H9 (cell line): ENCODE measurements around the gene FAM151A. TPM values are rescaled to one million over a fixed set of nuclear protein-coding genes. Genes with fewer than 3 reads are reported as not detected.

Source experiments
- DNase-seq: peaks from one replicate; pipeline ENCODE4 v3.0.0-alpha.2; 2017
- H2AFZ ChIP-seq: one replicate; pipeline ENCODE4 v1.6.1; 2013; ENCODE audit warnings: mild to moderate bottlenecking, low read length, control low read depth, moderate library complexity
- H2AK5ac ChIP-seq: 2 replicates; pipeline ENCODE4 v1.6.1; 2013; ENCODE audit warnings: low read length, control low read depth, mixed read lengths; ENCODE audit not compliant: insufficient read length
- H2BK120ac ChIP-seq: one replicate; pipeline ENCODE4 v1.6.1; 2013; ENCODE audit warnings: low read depth, mild to moderate bottlenecking, low read length, control low read depth, inconsistent platforms; ENCODE audit not compliant: poor library complexity, severe bottlenecking
- H2BK12ac ChIP-seq: 2 replicates; pipeline ENCODE4 v1.6.1; 2013; ENCODE audit warnings: low read length, control low read depth, mixed read lengths, low read depth; ENCODE audit not compliant: insufficient read length
- H2BK15ac ChIP-seq: 2 replicates; pipeline ENCODE4 v1.6.1; 2013; ENCODE audit warnings: low read depth, low read length, control low read depth
- H2BK20ac ChIP-seq: one replicate; pipeline ENCODE4 v1.6.1; 2013; ENCODE audit warnings: low read depth, mild to moderate bottlenecking, low read length, control low read depth, inconsistent platforms; ENCODE audit not compliant: poor library complexity, severe bottlenecking
- H2BK5ac ChIP-seq: 2 replicates; pipeline ENCODE4 v1.6.1; 2013; ENCODE audit warnings: low read length, control low read depth, mixed read lengths; ENCODE audit not compliant: insufficient read length
- H3K14ac ChIP-seq: 2 replicates; pipeline ENCODE4 v1.6.1; 2013; ENCODE audit warnings: low read length, control low read depth; ENCODE audit not compliant: insufficient read depth
- H3K18ac ChIP-seq: 2 replicates; pipeline ENCODE4 v1.6.1; 2013; ENCODE audit warnings: low read depth, mild to moderate bottlenecking, mixed read lengths, low read length, control low read depth; ENCODE audit not compliant: insufficient read length
- H3K23ac ChIP-seq: 2 replicates; pipeline ENCODE4 v1.6.1; 2013; ENCODE audit warnings: low read length, control low read depth, mixed read lengths, low read depth; ENCODE audit not compliant: insufficient read length
- H3K23me2 ChIP-seq: 2 replicates; pipeline ENCODE4 v1.6.1; 2013; ENCODE audit warnings: low read depth, mild to moderate bottlenecking, mixed read lengths, low read length, control low read depth; ENCODE audit not compliant: insufficient read length, poor library complexity, severe bottlenecking
- H3K27ac ChIP-seq: 2 replicates; pipeline ENCODE4 v1.5.1; 2013; ENCODE audit warnings: low read length, control low read depth, mixed read lengths, low read depth; ENCODE audit not compliant: insufficient read length
- H3K27me3 ChIP-seq: 2 replicates; pipeline ENCODE4 v1.6.1; 2013; ENCODE audit warnings: low read length, control low read depth, inconsistent platforms; ENCODE audit not compliant: insufficient read depth
- H3K4ac ChIP-seq: 2 replicates; pipeline ENCODE4 v1.6.1; 2013; ENCODE audit warnings: low read depth, mild to moderate bottlenecking, control low read depth, inconsistent platforms, low read length, moderate library complexity
- H3K4me1 ChIP-seq: 2 replicates; pipeline ENCODE4 v1.6.1; 2013; ENCODE audit warnings: low read length, control low read depth, inconsistent platforms; ENCODE audit not compliant: insufficient read depth
- H3K4me2 ChIP-seq: 2 replicates; pipeline ENCODE4 v1.6.1; 2013; ENCODE audit warnings: low read length, control low read depth, mixed read lengths; ENCODE audit not compliant: insufficient read length, insufficient read depth
- H3K56ac ChIP-seq: 2 replicates; pipeline ENCODE4 v1.6.1; 2013; ENCODE audit warnings: low read depth, mild to moderate bottlenecking, mixed read lengths, low read length, control low read depth; ENCODE audit not compliant: insufficient read length
- H3K79me1 ChIP-seq: 2 replicates; pipeline ENCODE4 v1.6.1; 2013; ENCODE audit warnings: low read depth, mild to moderate bottlenecking, moderate library complexity, low read length, control low read depth, inconsistent platforms; ENCODE audit not compliant: insufficient read depth, poor library complexity, severe bottlenecking
- H3K79me2 ChIP-seq: 2 replicates; pipeline ENCODE4 v1.6.1; 2013; ENCODE audit warnings: low read length, control low read depth, inconsistent platforms; ENCODE audit not compliant: insufficient read depth
- H3K9ac ChIP-seq: 2 replicates; pipeline ENCODE4 v1.6.1; 2013; ENCODE audit warnings: low read length, control low read depth, mixed read lengths; ENCODE audit not compliant: insufficient read length; ENCODE audit errors: extremely low read depth
- H3K9me3 ChIP-seq: one replicate; pipeline ENCODE4 v1.6.1; 2013; ENCODE audit warnings: low read depth, low read length, inconsistent platforms; ENCODE audit not compliant: control insufficient read depth
- H3T11ph ChIP-seq: one replicate; pipeline ENCODE4 v1.6.1; 2013; ENCODE audit warnings: mild to moderate bottlenecking, low read length, control low read depth, inconsistent platforms
- H4K20me1 ChIP-seq: one replicate; pipeline ENCODE4 v1.6.1; 2013; ENCODE audit not compliant: control insufficient read depth, insufficient read length, insufficient read depth
- H4K5ac ChIP-seq: 2 replicates; pipeline ENCODE4 v1.6.1; 2013; ENCODE audit warnings: low read depth, mild to moderate bottlenecking, mixed read lengths, low read length, control low read depth; ENCODE audit not compliant: insufficient read length
- H4K8ac ChIP-seq: replicated peaks from 2 replicates; pipeline ENCODE4 v1.6.1; 2013; ENCODE audit warnings: low read length, control low read depth, mixed read lengths, low read depth; ENCODE audit not compliant: insufficient read length
- H4K91ac ChIP-seq: 2 replicates; pipeline ENCODE4 v1.6.1; 2013; ENCODE audit warnings: low read depth, mild to moderate bottlenecking, moderate library complexity, mixed read lengths, low read length, control low read depth; ENCODE audit not compliant: insufficient read length
- H3K27ac Mint-ChIP-seq, 3 experiments: 2 replicates in 2 of 3; 3 replicates in 1 of 3; pipeline ENCODE4 v1.8.0; 2020 to 2021; ENCODE audit warnings: mixed read lengths in 3 of 3, mild to moderate bottlenecking in 1 of 3, moderate library complexity in 1 of 3
- H3K27me3 Mint-ChIP-seq: 2 replicates; pipeline ENCODE4 v1.8.0; 2021; ENCODE audit warnings: low read depth, mild to moderate bottlenecking, moderate library complexity, mixed read lengths
- H3K36me3 Mint-ChIP-seq, 3 experiments: 2 replicates in 2 of 3; 3 replicates in 1 of 3; pipeline ENCODE4 v1.8.0; 2020 to 2021; ENCODE audit warnings: low read depth in 3 of 3, mixed read lengths in 3 of 3; ENCODE audit not compliant: insufficient read depth in 1 of 3
- H3K4me1 Mint-ChIP-seq, 2 experiments: 2 replicates each; pipeline ENCODE4 v1.8.0; 2020; ENCODE audit warnings: mixed read lengths in 2 of 2
- H3K4me3 Mint-ChIP-seq, 2 experiments: 2 replicates in 1 of 2; 3 replicates in 1 of 2; pipeline ENCODE4 v1.8.0; 2020 to 2021; ENCODE audit warnings: mild to moderate bottlenecking in 2 of 2, mixed read lengths in 2 of 2, moderate library complexity in 1 of 2
- H3K9me3 Mint-ChIP-seq, 2 experiments: 2 replicates in 1 of 2; 3 replicates in 1 of 2; pipeline ENCODE4 v1.8.0; 2020; ENCODE audit warnings: mild to moderate bottlenecking in 2 of 2, mixed read lengths in 2 of 2, moderate library complexity in 1 of 2
- CTCF ChIP-seq: fragments of 200-600 bp; sonication (generic); conservative IDR thresholded peaks from 3 replicates; pipeline ENCODE4 v1.8.0; 2021; ENCODE audit warnings: antibody characterized with exemption, mild to moderate bottlenecking
- WGBS: extraction: QIAGEN DNeasy Blood & Tissue Kit; methylation state at CpG from one replicate; pipeline ENCODE4 v1.1.7; 2013; ENCODE audit warnings: missing lambda C conversion rate, low lambda C conversion rate, mixed read lengths; ENCODE audit not compliant: insufficient read length; ENCODE audit errors: extremely low coverage; 5-methylcytosine and 5-hydroxymethylcytosine counted together
- total RNA-seq: library from RNA; stranded (reverse); gene quantifications from 2 replicates; pipeline ENCODE4 v1.2.1, GENCODE V29; 2021

FAM151A gene
- total RNA-seq, 1 experiment from 2014 or later, result not detected

- Mint-ChIP-seq H3K27me3 (no peaks in the 10 kb centered on the region), H3K9me3 (no peaks in the 10 kb centered on the region), H3K4me1 (peaks cover 54 to 62% of the 10 kb centered on the region in 2 experiments), H3K27ac (0 out of 7 replicates have a peak overlapping the region, but pooled peaks of 1 of the 3 experiments have one; percentile 9), H3K4me3 (no peak overlapping the region), H3K36me3 (no peaks in the 10 kb centered on the region)
- Histone ChIP-seq H3K4me1 (peaks cover 14% of the 10 kb centered on the region; the same call in 1 of the 2 replicates), H2BK15ac (no peak overlapping the region), H2BK12ac (no peak overlapping the region), H3K23me2 (no peaks in the 10 kb centered on the region), H2BK20ac (no peak overlapping the region), H3K4ac (no peak overlapping the region), H3K18ac (no peak overlapping the region), H3K14ac (no peak overlapping the region), H3K27ac (no peak overlapping the region), H4K91ac (no peak overlapping the region), H2BK120ac (no peak overlapping the region), H3K27me3 (no peaks in the 10 kb centered on the region), H3K23ac (no peak overlapping the region), H4K20me1 (no peaks in the 10 kb centered on the region), H2AFZ (no peak overlapping the region), H3T11ph (no peak overlapping the region), H3K79me2 (no peaks in the 10 kb centered on the region), H2AK5ac (no peak overlapping the region), H4K8ac (no peak overlapping the region), H4K5ac (no peak overlapping the region), H3K9ac (no peak overlapping the region), H3K4me2 (no peak overlapping the region), H3K79me1 (no peaks in the 10 kb centered on the region), H3K9me3 (no peaks in the 10 kb centered on the region), H2BK5ac (no peak overlapping the region), H3K56ac (no peak overlapping the region)
- no peak for TF ChIP-seq CTCF
- WGBS, result no CpG with 5 or more reads among the region's 8 CpGs
- DNase-seq, result no peak
These were observed 47.6 kb downstream of the FAM151A start for GRCh38 chr1:54575605-54576290.
